NCI-H2196 (cell line): ENCODE results near the gene B3GALT5.

ENCODE experiments used
- DNase-seq: peaks from one replicate; lab custom pipeline; 2025; ENCODE audit not compliant: unreplicated experiment; lab: John Stamatoyannopoulos, UW

Gene B3GALT5

DNA sequence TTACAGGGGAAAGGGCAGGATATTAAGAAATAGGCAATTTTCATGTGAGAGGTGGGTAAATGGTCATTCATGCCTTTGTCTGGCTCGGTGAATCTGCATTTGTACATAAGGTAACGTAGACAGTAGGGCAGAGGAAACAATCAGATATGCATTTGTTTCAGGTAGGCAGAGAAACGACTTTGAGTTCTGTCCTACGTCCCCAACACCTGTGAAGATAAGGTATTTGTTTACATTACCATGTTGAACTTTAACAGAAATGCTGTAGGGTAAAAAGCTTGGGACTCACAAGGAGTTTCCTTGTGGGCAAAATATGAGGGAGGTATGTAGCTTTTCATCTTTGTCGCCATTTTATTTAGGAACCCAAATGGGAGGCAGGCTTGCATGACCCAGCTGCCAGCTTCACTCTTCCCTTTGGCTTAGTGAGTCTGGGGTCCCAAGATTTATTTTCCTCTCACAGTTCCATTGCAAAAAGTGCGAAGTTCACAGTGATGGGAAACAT lies 31.4 kb downstream of the B3GALT5 start:
- no peak for DNase-seq

DNA sequence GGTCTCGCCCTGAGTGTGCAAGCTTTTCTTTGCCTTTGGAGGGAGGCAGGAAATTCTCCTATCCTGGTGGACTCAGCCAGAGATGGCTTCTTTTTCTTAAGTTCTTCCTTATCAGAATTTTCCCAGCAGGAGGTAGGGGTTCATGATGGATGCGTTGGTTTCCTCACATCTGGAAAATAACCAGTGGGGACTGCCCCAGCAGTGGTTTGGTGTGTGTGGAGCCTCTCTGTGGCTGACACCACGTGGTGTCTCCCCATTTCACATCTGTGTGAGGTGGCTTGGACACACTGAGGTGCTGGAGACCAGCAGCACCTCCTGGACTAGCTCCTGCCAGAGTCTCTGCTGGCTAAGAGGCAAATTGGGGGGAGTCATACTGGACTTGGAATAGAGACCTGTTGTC lies 32.6 kb downstream of the B3GALT5 start:
- DNase-seq: no peak

DNA sequence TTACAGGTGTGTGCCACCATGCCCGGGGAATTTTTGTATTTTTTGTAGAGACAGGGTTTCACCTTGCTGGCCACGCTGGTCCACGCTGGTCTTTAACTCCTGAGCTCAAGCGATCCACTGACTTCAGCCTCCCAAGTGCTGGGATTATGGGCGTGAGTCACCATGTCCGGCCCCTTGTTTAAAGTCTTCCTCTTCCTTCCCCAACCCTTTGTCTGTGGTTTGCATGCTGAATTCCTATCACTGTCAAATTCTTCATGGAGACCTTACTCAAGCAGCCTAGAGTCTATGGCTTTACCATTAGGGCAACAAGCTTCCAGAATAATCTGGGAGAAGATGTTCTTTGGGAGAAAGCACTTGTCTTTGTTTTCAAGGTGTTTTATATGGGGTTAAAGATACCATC lies 34.7 kb downstream of the B3GALT5 start:
- DNase-seq: no peak

DNA sequence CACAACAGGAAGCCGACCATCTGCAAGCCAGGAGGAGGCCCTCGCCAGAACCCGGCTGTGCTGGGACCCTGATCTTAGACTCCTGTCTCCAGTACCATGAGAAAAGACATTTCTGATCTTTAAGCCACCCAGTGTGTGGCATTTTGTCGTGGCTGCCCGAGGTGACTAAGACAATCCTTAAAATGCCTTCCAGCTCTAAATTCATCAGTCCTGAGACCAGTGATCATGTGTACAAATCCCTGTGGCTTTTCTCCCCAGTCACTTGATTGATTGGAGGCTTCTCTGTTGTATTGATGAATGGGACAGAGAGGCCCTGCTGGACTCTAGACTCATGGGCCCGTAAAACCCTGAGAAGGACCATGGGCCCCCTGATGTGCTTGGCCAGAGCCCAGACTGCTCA lies 36.1 kb downstream of the B3GALT5 start:
- DNase-seq: no peak

DNA sequence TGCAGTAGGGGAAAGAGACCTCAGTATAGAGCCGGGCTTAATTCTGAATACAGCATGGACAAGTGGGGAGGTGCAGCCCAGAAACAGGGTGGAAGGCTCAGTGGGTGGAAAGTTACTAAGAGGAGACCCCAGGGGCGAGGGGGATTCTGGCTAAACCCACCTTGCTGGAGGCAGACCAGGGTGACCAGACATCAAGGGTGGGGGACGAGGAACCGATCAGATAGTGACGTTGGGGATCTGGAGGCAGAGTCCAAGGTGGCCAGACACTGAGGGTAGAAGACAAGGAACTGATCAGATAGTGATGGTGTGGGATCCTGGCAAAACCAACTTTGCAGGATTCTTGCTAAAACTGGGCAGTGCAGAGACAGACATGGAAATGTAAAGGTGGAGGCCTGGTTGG lies 36.8 kb downstream of the B3GALT5 start:
- no peak for DNase-seq

DNA sequence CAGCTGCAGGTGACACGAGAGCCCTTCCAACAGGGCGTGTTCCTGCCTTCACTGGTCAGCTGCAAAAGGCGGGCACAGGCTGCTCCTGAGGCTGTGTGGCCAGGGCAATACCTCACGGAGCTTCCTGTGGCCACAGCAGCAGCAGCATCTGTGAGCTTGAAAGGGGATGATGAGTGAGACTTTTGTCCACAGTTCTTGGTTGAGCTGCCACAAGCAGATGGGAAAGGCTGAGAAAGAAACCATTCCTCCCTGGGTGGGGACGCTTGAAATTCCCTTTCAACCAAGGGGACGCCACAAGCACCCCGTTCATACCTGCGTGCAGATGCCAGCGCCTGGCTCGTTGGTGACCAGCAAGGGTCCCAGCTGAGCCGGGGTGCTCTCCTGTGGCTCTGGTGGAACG lies 37.6 kb downstream of the B3GALT5 start:
- no peak for DNase-seq

DNA sequence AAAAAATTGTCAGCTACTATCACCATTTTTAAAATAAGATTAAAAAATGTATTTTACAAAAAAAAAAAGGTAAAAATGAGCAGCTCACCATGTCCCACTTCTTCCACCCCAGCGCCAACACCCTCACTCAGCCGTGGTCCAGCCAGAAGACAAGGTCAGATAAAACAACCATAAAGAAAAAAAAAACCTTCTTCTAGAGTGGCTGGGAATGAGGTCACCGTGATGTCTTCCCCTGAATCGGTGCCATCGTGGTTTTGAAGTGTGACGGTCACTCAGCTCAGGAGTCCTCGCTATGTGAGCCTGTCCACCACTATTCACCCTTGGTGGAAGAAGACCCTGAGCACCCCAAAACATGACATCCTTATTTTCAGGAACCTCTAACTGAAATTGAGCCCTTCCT lies 38.1 kb downstream of the B3GALT5 start:
- no peak for DNase-seq

DNA sequence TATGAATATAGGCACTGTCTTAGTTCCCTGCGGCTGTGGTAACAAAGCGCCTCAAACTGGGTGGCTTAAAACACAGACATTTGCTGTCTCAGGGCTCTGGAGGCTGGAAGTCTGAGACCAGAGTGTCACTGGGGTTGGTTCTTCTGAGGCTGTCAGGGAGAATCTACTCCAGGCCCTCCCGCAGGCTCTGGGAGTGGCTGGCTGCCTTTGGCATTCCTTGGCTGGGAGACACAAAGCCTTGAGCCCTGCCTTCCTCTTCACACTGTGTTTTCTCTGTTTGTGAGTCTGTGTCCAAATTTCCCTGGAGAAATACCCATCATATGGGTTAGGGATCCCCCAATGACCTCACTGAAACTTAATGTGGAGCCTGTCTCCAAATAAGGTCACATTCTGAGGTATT lies 38.5 kb downstream of the B3GALT5 start:
- no peak for DNase-seq

DNA sequence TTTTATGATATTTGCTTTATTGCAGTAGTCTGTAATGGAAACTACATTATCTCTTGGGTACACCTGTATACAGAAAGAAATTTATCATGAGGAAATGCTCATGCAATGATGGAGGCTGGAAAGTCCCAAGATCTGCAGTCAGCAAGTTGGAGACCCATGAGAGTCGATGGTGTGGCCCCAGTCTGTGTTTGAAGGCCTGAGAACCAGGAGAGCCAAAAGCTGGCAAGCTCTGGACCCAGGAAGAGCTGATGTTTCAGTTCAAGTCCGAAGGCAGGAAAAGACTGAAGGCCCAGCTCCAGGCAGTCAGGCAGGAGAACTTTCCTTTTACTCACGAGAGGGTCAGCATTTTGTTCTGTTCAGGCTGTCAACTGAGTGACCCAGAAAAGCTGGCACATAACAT lies 42.2 kb downstream of the B3GALT5 start:
- DNase-seq: no peak

DNA sequence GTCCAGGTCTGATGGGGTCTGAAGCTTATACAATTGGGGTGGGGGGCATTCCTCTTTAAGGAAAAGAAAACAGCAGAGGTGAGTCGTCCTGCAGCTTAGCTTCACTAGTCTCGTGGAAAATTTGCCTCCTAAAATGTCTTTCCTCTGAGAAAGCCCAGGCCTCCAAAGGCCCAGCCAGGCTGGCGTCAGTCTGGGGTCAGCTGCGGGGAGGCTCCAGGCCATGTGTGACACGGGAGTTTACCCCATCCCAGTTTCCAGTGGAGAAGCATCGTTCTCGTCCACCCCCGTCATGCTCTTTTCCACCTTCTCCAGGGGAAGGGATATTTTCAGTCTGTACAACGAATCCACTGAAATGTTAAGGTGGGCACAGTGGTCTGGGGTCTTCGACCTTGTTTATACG lies 42.8 kb downstream of the B3GALT5 start:
- DNase-seq: no peak

DNA sequence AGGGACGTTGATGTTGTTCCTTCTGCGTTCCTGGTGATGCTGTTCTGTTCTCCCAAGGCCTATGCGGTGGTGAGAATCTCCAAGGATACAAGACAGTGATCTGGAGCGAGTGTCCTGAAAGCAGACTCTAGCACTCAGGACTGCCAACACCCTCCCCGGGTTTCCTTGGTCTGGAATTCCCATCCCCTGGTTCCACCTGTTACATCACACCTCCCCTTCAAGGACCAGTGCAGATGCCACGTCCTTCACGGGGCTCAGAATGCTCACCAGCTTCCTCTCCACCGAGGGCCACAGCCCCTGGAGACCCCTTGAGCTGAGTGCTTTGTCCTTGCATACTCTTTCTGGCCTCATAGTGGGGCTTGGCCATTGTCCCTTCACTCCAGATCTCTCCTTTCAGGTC lies 43.5 kb downstream of the B3GALT5 start:
- no peak for DNase-seq

DNA sequence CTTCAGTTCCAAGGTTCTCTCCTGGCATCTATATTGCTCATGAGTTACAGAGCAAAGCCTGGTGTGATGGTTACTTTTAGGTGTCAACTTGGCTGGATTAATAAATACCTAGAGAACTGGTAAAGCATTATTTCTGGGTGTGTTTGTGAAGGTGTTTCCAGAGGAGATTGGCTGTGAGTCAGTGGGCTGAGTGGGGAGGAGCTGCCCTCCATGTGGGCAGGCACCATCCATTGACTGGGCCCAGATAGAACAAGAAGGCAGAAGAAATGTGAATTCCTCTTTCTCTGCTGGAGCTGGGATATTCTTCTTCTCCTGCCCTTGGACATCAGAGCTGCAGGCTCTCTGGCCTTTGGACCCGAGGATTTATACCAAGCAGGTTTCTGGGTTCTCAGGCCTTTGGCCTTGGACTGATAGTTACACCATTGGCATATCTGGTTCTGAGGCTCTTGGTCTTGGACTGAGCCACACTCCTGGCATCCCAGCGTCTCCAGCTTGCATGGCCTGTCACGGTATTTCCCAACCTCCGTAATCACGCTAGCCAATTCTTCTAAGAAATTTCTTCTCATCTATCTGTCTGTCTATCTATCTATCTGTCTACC lies 44.5 kb downstream of the B3GALT5 start:
- DNase-seq: no peak

DNA sequence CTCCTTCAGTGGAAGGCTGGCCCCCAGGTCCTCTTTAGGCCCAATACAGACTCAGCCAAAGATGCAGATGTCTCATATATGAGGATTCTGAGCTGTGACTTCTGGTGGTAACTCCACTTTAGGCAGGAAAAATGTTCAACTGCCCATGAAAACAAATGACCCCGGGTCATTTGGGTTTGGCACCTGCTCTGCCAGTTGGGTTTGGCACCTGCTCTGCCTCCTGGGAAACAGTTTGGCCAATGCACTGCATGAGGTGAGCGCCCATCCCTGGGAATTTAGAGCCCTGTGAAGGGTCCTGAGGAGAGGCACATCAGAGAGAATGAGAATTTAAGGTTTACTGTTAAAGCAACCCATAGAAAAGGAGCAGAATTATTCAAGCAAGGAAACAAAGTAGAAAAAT lies 45.3 kb downstream of the B3GALT5 start:
- peak; percentile 18 for DNase-seq

DNA sequence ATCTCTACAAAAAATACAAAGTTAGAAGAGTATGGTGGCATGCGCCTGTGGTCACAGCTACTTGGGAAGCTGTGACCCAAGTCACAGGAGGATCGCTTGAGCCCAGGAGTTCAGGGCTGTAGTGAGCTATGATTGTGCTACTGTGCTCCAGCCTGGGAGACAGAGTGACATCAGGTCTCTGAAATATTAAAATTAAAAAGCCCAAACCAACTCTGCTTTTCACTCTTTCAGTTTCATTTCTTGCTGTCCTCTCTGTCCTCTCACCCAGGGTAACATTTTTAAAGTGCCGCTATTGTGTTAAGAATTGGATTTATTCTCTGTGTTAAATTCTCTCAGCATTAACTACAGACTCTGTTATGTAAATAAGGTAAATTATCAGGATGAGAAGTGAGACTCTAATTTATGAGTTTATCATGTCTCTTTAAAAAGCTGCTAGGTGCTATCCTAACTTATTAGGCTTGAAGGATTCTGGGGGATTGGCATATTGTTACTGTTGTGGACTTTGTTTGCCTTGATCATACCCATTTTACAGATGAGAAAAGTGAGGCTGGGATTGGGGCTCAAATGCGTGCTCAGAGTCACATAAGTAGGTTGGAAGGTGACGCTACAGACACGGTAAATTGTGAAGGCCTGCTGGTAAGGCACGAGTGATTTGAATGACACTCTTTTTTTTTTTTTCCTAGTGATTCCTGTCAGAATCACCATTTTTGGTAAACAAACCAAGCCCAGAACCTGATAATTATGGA lies 46.5 kb downstream of the B3GALT5 start:
- DNase-seq: no peak

DNA sequence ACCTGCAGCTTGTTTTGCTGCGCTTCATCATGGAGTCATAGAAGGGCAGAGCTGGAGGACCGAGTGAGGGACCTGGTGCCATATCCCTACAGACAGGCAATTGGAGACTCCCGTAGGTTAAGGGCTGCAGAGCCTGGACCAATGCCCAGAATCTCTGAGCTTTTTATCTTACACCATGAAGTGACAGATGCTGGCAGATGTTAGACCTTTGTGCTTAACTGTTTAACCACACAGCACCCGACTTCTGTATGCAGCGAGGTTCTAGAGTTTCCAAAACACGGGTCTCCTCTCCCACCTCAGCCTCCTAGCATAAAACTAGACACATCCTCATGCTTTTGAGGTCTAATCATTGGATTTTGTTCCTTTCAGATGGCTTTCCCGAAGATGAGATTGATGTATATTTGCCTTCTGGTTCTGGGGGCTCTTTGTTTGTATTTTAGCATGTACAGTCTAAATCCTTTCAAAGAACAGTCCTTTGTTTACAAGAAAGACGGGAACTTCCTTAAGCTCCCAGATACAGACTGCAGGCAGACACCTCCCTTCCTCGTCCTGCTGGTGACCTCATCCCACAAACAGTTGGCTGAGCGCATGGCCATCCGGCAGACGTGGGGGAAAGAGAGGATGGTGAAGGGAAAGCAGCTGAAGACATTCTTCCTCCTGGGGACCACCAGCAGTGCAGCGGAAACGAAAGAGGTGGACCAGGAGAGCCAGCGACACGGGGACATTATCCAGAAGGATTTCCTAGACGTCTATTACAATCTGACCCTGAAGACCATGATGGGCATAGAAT lies 47.6 kb downstream of the B3GALT5 start:
- DNase-seq: peak; percentile 93

DNA sequence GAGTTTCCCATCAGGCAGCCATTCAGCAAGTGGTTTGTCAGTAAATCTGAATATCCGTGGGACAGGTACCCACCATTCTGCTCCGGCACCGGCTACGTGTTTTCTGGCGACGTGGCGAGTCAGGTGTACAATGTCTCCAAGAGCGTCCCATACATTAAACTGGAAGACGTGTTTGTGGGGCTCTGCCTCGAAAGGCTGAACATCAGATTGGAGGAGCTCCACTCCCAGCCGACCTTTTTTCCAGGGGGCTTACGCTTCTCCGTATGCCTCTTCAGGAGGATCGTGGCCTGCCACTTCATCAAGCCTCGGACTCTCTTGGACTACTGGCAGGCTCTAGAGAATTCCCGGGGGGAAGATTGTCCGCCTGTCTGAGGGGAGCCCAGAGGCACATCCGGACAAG lies 48.4 kb downstream of the B3GALT5 start:
- no peak for DNase-seq

DNA sequence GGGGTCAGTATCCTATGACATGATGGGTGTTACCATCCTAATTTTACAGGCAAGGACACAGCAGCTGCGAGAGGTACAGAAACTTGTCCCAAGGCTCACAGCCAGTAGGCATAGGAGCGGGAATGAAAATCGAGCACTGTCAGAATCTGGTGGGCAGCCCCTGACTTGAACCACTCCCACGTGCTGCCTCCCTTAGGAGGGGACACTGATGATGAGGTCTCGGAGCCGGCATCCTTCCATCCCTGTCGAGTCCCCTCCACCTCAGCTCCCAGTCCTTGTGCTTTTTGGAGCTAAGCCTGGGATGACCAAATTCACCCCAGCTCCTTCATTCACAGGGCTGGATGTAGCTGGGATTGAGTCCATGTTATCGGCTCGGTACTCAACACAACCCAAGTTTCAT lies 49.0 kb downstream of the B3GALT5 start:
- no peak for DNase-seq

DNA sequence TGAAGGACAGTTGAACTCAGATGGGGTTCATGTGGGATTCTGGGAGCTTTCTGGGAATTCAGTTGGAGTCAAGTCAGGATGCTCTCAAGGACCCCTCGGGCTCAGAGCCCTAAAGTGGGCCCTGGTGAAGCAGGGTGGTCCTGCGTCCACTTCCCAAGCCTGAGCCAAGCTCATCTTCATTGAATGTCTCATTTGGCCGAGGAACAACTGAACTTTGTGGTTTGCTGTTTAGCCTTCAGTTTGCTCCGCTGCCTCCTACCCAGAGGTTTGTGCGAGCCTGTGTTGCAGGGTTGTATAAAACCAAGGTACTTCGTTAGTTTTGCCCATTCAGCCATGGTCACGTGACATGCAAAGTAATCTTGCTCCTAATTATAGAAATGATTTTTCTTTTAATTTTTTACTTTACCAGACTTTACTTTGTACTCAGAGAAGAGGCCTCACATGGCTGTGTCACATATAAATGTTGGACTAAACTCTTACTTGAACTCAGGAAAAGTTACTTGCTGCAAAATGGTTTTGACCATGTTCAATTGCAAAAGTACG lies 49.7 kb downstream of the B3GALT5 start:
- DNase-seq: no peak

DNA sequence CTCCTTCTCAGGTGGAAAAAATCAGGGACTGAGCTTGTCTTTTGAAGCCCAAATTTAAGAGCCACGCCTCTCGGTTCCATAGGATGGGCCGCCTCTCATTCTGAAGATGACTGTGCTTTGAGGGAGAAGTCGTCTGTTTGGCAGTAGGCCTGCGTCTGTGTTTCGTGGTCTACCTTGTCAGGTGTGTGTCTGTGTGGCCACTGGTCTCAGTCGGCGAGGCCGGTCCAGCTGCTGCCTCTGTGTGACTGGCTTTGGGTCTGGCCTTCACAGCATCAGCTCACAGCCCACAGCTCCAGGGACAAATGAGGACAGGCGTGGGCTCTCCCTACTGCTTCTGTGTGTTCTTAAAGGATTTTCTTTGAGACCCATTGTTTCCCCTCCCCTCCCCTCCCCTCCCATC lies 50.3 kb downstream of the B3GALT5 start:
- no peak for DNase-seq

DNA sequence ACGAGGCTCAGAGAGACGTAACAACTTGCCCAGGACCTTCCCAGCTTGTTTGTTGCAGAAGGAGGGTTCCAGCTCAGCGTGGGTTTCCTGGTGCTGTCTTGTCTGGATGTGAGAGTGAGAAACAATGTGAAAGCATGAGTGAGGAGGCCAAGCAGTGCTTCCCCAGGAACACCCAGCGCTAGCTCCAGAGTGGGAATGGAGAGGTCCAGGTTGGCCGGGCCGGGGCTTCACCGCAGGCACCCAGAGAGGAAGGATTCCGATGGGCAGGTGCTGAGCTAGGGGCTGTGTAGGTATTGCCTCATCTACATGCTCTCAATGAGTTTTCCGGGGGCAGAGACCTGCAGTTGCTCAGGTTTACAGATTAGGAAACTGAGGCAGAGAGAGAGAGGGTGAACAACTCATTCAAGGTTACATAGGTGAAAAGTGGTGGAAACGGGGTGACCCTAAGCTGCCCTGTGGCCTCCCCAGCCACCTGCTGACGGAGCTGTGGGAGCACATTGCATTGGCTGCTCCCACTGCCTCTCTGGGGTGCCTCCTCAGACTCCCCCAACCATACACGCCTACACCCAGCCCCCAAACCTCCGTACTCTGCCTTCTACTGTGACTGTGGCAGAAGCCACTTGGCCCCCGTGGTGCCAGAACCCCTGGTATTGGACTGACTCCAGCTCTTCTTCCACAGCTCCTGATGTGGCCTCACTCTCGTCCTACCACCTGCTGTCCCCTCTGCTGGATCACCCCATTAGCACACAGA lies 51.2 kb downstream of the B3GALT5 start:
- DNase-seq: no peak

DNA sequence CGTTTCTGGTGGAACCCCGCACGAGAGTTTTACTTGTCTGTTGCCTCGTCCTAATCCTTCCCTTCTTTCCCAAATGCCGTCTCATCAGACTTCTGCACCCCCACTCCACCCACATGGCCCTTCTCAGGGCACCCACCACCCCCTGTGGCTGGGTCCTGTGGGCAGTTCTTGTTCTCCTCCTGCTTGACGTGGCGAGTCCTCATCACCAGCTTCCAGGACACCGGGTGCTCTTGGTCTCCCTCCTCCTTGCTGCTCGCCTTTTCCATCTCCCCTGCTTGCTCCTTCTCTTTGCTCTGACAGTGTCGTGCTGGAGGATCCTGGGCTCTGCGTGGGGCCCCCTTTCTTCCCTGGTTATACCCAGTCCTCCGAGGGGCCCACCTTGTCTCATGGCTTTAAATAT lies 51.8 kb downstream of the B3GALT5 start:
- DNase-seq: no peak
